IMR-90 (cell line): ENCODE measurements around the gene CDH23. TPM values are rescaled to one million over a fixed set of nuclear protein-coding genes. Genes with fewer than 3 reads are reported as not detected.

Source experiments
- ATAC-seq: fragments of 200-7000 bp; cut with Tn5 transposase; 2 replicates; pipeline ENCODE4 v1.9.1; 2020; ENCODE audit warnings: low read depth, mild to moderate bottlenecking, moderate library complexity
- BruUV-seq: library from RNA; stranded (reverse); fragments of 400-500 nt; replicated peaks from 2 replicates; lab custom pipeline; 2021; lab: Mats Ljungman, UMichigan
- CTCF ChIA-PET: fragments of 300-600 bp; formaldehyde crosslinking; extraction: SDS; loops from one replicate; lab custom pipeline; 2021; ENCODE audit warnings: antibody characterized with exemption; lab: Yijun Ruan, JAX
- POLR2A ChIA-PET: fragments of 300-600 bp; sonication (Branson Sonifier 250); formaldehyde crosslinking; loops from one replicate; lab custom pipeline; 2022; ENCODE audit warnings: antibody characterized with exemption; ENCODE audit not compliant: unreplicated experiment; lab: Charles Lee
- DNase-seq: peaks from one replicate; pipeline ENCODE4 v3.0.0; 2013
- H2AFZ ChIP-seq: replicated peaks from 2 replicates; pipeline ENCODE3; 2013; ENCODE audit warnings: low read length, mild to moderate bottlenecking; ENCODE audit not compliant: poor library complexity
- H2AK5ac ChIP-seq: 2 replicates; pipeline ENCODE4 v1.6.1; 2013; ENCODE audit warnings: low read depth, low read length, inconsistent platforms
- H2AK9ac ChIP-seq: replicated peaks from 2 replicates; pipeline ENCODE3; 2013; ENCODE audit warnings: mild to moderate bottlenecking, low read depth, low read length, moderate library complexity; ENCODE audit not compliant: poor library complexity
- H2BK120ac ChIP-seq: 2 replicates; pipeline ENCODE4 v1.6.1; 2013; ENCODE audit warnings: low read depth, low read length, inconsistent platforms
- H2BK15ac ChIP-seq: 3 replicates; pipeline ENCODE4 v1.6.1; 2013; ENCODE audit warnings: low read depth, low read length, inconsistent platforms
- H2BK20ac ChIP-seq: 2 replicates; pipeline ENCODE4 v1.6.1; 2013; ENCODE audit warnings: low read depth, mild to moderate bottlenecking, inconsistent platforms, low read length, moderate library complexity
- H2BK5ac ChIP-seq: 2 replicates; pipeline ENCODE4 v1.6.1; 2013; ENCODE audit warnings: mild to moderate bottlenecking, low read depth, low read length, inconsistent platforms; ENCODE audit not compliant: poor library complexity, severe bottlenecking
- H3K14ac ChIP-seq: replicated peaks from 2 replicates; pipeline ENCODE4 v1.6.1; 2013; ENCODE audit warnings: low read depth, low read length, inconsistent platforms
- H3K18ac ChIP-seq: 2 replicates; pipeline ENCODE4 v1.6.1; 2013; ENCODE audit warnings: low read depth, low read length, control low read depth
- H3K23ac ChIP-seq: 2 replicates; pipeline ENCODE4 v1.6.1; 2013; ENCODE audit warnings: low read depth, low read length, inconsistent platforms
- H3K27ac ChIP-seq: 2 replicates; pipeline ENCODE4 v1.5.1; 2013; ENCODE audit warnings: mild to moderate bottlenecking, control low read depth, low read length; ENCODE audit not compliant: insufficient read depth
- H3K27me3 ChIP-seq: 2 replicates; pipeline ENCODE4 v1.6.1; 2013; ENCODE audit warnings: low read length; ENCODE audit not compliant: control insufficient read depth, insufficient read depth
- H3K36me3 ChIP-seq: 2 replicates; pipeline ENCODE4 v1.6.1; 2013; ENCODE audit warnings: low read length, mixed read lengths; ENCODE audit not compliant: control insufficient read depth, insufficient read depth
- H3K4ac ChIP-seq: 2 replicates; pipeline ENCODE4 v1.6.1; 2013; ENCODE audit warnings: low read depth, low read length, inconsistent platforms
- H3K4me1 ChIP-seq: 2 replicates; pipeline ENCODE4 v1.6.1; 2013; ENCODE audit warnings: low read length, mixed read lengths; ENCODE audit not compliant: control insufficient read depth, insufficient read depth
- H3K4me2 ChIP-seq: 2 replicates; pipeline ENCODE4 v1.6.1; 2013; ENCODE audit warnings: low read depth, mild to moderate bottlenecking, control low read depth, low read length, moderate library complexity
- H3K4me3 ChIP-seq: 2 replicates; pipeline ENCODE4 v1.5.1; 2013; ENCODE audit warnings: low read depth, mild to moderate bottlenecking, control low read depth, low read length, moderate library complexity; ENCODE audit not compliant: insufficient read depth
- H3K56ac ChIP-seq: 2 replicates; pipeline ENCODE4 v1.6.1; 2013; ENCODE audit warnings: low read length, inconsistent platforms; ENCODE audit not compliant: insufficient read depth; ENCODE audit errors: extremely low read depth
- H3K79me1 ChIP-seq, 2 experiments: 2 replicates each; pipeline ENCODE4 v1.6.1; 2013; ENCODE audit warnings: low read length in 2 of 2, inconsistent platforms in 1 of 2, low read depth in 1 of 2
- H3K9ac ChIP-seq: 2 replicates; pipeline ENCODE4 v1.6.1; 2013; ENCODE audit warnings: low read depth, low read length, control low read depth
- H3K9me1 ChIP-seq: 2 replicates; pipeline ENCODE4 v1.6.1; 2013; ENCODE audit warnings: low read length, inconsistent platforms; ENCODE audit not compliant: insufficient read depth
- H3K9me3 ChIP-seq: 2 replicates; pipeline ENCODE4 v1.6.1; 2013; ENCODE audit warnings: low read length; ENCODE audit not compliant: control insufficient read depth, insufficient read depth
- H4K20me1 ChIP-seq: 2 replicates; pipeline ENCODE4 v1.6.1; 2013; ENCODE audit warnings: low read length, inconsistent platforms; ENCODE audit not compliant: insufficient read depth
- H4K5ac ChIP-seq: 2 replicates; pipeline ENCODE4 v1.6.1; 2013; ENCODE audit warnings: mild to moderate bottlenecking, low read depth, low read length, control low read depth
- H4K8ac ChIP-seq, 2 experiments: 2 replicates each; pipeline ENCODE4 v1.6.1; 2013; ENCODE audit warnings: low read depth in 2 of 2, low read length in 2 of 2, control low read depth in 1 of 2, inconsistent platforms in 1 of 2
- H4K91ac ChIP-seq: 2 replicates; pipeline ENCODE4 v1.6.1; 2013; ENCODE audit warnings: low read depth, low read length, inconsistent platforms; ENCODE audit not compliant: insufficient read depth
- ELK1 ChIP-seq: fragments of 150-350 bp; IDR thresholded peaks from 2 replicates; pipeline ENCODE4 v1.6.1; 2016; ENCODE audit warnings: low read depth, mild to moderate bottlenecking, low read length, moderate library complexity, borderline replicate concordance
- MAZ ChIP-seq: IDR thresholded peaks from 2 replicates; pipeline ENCODE4 v1.6.1; 2012; ENCODE audit warnings: low read depth, mild to moderate bottlenecking, low read length, improper control_type of control experiment, moderate library complexity, borderline replicate concordance
- RCOR1 ChIP-seq: IDR thresholded peaks from 2 replicates; pipeline ENCODE4 v1.6.1; 2012; ENCODE audit warnings: mild to moderate bottlenecking, low read length, improper control_type of control experiment; ENCODE audit not compliant: insufficient replicate concordance
- RFX5 ChIP-seq: IDR thresholded peaks from 2 replicates; pipeline ENCODE4 v1.8.0; 2012; ENCODE audit warnings: low read depth, mild to moderate bottlenecking, low read length, moderate library complexity
- whole genome bisulfite sequencing, 2 experiments: methylation state at CpG; one replicate each; pipeline versions ENCODE4 v1.1.5 to v1.1.7; 2013; ENCODE audit warnings: missing lambda C conversion rate in 2 of 2; ENCODE audit not compliant: insufficient read length in 1 of 2; ENCODE audit errors: extremely low coverage in 2 of 2; 5-methylcytosine and 5-hydroxymethylcytosine counted together
- dilution Hi-C: fragments of 300-500 bp; cut with HindIII; formaldehyde crosslinking; loops from one replicate; pipeline ENCODE4 v1.14.3; 2018; ENCODE audit warnings: low sequenced_read_pairs; ENCODE audit not compliant: unreplicated experiment
- in situ Hi-C: fragments of 300-500 bp; cut with MboI; formaldehyde crosslinking; loops from 3 replicates; pipeline ENCODE4 v1.14.3; 2019; ENCODE audit warnings: low sequenced_read_pairs, inconsistent platforms, mixed read lengths
- intact Hi-C: fragments of 100-400 bp; cut with micrococcal nuclease; formaldehyde crosslinking; loops from 2 replicates; pipeline ENCODE4 v1.10.0; 2022
- polyA plus RNA-seq, 3 experiments: library from polyadenylated mRNA; depleted of rRNA; stranded (reverse); fragments of >200 nt; gene quantifications; 2 replicates each; pipeline ENCODE4 v1.2.3, GENCODE V29; 2012; ENCODE audit warnings: low replicate concordance in 1 of 3
- total RNA-seq: library from RNA; depleted of rRNA; stranded (reverse); fragments of >200 nt; gene quantifications from 2 replicates; pipeline ENCODE4 v1.2.3, GENCODE V29; 2012

The CDH23 gene
- total and polyA plus RNA-seq, 2 of the 4 experiments (the other 2 are of a cell fraction): under 0.01 to 0.03 TPM

- Histone ChIP-seq H3K14ac (no peak overlapping the region), H2BK120ac (no peak overlapping the region), H3K27ac (no peak overlapping the region), H4K91ac (no peak overlapping the region), H3K9me1 (peaks cover 44% of the 10 kb centered on the region), H3K9ac (no peak overlapping the region), H3K4ac (no peak overlapping the region), H2AFZ (no peak overlapping the region), H2BK5ac (no peak overlapping the region), H3K18ac (no peak overlapping the region), H3K56ac (no peak overlapping the region), H3K9me3 (no peaks in the 10 kb centered on the region), H3K27me3 (no peaks in the 10 kb centered on the region), H2AK5ac (no peak overlapping the region), H4K20me1 (peaks cover 85% of the 10 kb centered on the region), H3K4me3 (no peak overlapping the region), H3K23ac (no peak overlapping the region), H2BK20ac (no peak overlapping the region), H2AK9ac (no peak overlapping the region), H2BK15ac (no peak overlapping the region), H3K36me3 (peaks cover 45% of the 10 kb centered on the region), H3K4me2 (no peak overlapping the region), H3K79me1 (peaks cover 44 to 84% of the 10 kb centered on the region in 2 experiments), H3K4me1 (peaks cover 24% of the 10 kb centered on the region), H4K5ac (no peak overlapping the region), H4K8ac (no peak overlapping the region)
- dilution Hi-C loops: no loop called here
- ChIA-PET CTCF (interaction anchor here (0.7 to 1.6 kb wide), 2 partner anchors 63 to 96 kb away, joined by 3 to 5 read pairs; no protein-coding TSS in a partner anchor), POLR2A (no interaction called here)
- no CpG with 5 or more reads among the region's 8 CpGs for WGBS, 2 experiments
- DNase-seq (no peak), ATAC-seq (no peak)
- no TSS peak for BruUV-seq
- TF ChIP-seq RFX5 (no peak), ELK1 (no peak), MAZ (no peak), RCOR1 (no peak)
- intact Hi-C loops: no loop called here
- in situ Hi-C loops: no loop called here
Measured at GRCh38 chr10:71833451-71834342, 437.0 kb downstream of the CDH23 start.
